Measurements from ENCODE around the gene ZNF618.

- no peak for TF ChIP-seq EZH2 (IDR thresholded peaks at IDR 0.05; ENCODE audit: insufficient read depth, poor library complexity, severe bottlenecking)
- no peak for TF ChIP-seq EZH2phosphoT487 (IDR thresholded peaks at IDR 0.05; ENCODE audit: insufficient read depth, low read depth)
Observed at GRCh38 chr9:114029311-114030170, 153.4 kb downstream of the ZNF618 start.
